ENCODE measurements around the gene PPP6R3.
"Not testable (repeated sequence)": the region's sequence is repeated elsewhere in the genome, so short reads cannot be mapped to it uniquely, and the experiment has no call there.

The PPP6R3 gene

DNA sequence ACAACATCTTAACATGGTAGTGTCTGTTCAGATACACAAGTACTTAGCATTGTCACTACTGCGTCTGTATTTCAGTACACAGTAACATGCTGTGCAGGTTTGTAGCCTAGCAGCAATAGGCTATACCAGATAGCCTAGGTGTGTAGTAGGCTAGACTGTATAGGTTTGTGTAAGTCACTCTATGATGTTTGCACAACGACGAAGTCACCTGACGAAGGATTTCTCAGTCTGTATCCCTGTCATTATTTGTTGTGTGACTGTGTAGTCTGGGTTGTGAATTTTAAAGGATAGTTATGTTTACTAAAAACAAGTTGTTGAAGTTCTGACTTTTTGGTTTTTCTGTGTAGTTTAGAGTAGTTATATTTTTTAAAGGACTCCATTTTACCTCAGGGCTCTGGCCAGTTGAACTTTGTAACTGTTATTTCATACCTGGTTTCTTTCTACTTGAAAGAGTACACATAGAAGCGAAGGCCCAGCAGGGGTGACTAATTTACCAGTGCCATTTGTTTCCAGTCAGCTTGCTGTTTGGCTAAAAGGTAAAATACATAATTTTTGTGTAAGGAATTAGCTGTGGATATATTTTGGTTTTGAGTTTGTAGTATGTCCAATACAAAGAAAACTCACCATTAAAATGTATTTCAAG lies 72.3 kb downstream of the PPP6R3 start:
- DNase-seq, result no peak

DNA sequence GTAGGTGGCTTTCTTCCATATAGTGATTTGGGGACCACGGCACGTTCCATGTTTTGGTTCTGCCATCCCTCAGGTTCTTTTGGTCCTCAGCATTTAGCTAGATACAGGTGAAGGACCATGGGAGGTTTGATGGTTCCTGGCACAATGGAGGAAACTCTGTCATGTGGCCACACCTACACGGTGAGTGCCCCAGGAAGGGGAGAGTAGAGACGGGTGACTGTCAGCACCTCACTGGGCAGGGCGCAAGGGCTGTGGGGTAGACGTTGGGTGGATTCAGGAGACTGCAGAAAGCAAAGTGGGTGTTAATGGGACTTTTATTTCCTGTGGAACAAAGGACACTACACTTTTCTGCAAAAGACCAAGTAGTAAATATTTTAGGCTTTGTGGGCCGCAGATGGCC lies 73.4 kb downstream of the PPP6R3 start:
- DNase-seq, result no peak

DNA sequence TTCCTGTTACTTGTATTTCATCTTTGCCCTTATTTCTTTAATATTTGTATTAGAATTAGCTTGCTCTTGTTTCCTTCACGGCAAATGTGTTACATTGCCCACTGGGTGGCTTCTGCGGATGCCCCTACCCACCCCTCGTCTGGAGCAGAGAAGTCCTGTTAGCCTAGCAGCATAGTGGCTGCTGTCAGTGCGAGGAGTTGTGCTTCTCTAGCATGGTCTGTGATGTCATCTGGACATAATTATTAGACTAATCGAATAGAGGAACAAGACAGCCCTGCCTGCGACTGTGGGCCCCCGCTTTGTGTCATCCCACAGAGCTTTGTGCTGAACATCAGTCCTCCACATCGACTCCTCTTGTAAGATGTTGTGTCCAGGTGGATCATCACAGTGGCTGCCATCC lies 74.5 kb downstream of the PPP6R3 start:
- no peak for DNase-seq

DNA sequence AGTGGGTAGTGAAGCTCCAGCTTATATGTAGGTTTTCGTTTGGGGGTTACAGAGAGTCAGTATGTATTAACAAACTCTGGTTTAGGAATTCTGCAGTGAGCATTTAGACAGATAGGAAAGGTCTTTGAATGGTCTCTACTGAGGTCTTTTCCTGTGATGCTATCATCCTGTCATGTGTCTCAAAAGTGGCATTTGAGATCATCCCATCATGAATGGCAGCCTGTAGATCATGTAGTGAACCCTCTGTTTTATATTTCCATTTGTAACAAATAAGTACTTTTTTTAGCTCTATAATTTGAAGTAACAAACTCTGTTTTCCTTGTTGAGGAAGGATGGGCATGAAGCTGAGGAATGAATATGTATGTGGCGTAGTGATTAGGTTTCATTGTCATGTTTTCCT lies 76.2 kb downstream of the PPP6R3 start:
- no peak for DNase-seq

DNA sequence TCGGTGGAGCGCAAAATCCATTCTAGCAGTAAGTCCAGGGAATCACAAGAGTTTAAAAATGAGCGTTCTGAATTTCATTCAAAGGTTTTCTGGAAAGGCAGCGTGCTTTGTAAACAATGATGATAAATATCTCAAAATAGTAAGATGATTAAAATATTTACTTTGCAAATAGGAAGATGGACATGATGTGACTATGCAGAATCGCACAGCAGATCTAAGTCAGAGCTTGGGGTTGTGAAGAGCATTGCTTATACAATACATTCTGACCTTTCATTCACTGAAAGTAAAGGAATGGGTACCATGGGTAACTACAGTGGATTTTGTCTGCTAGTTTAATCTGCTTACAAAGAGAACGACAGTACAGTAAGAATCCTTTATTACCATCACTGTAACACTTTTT lies 77.5 kb downstream of the PPP6R3 start:
- no peak for DNase-seq

DNA sequence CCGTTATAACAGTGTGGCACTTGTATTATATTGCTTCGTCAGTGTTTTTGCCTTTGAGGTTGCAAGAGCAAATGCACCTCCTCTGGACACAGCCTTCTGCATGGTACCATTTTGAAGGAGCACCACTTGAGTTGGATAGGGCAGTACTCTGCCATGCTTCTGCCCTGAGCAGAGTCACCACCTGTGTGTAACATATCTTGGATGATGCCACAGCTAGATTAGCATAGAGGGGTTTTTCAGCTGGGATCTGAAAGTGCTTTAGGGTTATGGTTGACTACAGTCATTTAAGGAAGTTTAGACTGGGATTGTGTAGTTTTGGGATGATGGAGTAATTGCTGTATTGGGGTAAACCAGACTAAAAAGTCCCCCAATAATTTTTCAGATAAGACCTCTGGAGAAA lies 78.8 kb downstream of the PPP6R3 start:
- no peak for DNase-seq

DNA sequence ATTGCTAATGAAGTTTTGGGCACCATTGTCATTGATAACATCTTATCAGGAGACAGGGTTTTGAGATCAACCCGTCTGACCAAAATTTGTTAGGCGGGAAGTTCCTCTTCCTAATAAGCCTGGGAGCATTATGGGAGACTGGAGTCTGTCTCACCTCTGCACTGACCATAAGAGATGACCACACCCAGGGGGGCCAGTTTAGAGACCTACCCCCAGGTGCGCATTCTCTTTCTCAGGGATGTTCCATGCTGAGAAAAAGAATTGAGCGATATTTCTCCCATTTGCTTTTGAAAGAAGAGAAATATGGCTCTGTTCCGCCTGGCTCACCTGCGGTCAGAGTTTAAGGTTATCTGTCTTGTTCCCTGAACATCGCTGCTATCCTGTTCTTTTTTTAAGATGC lies 80.0 kb downstream of the PPP6R3 start:
- not testable (repeated sequence) for DNase-seq

DNA sequence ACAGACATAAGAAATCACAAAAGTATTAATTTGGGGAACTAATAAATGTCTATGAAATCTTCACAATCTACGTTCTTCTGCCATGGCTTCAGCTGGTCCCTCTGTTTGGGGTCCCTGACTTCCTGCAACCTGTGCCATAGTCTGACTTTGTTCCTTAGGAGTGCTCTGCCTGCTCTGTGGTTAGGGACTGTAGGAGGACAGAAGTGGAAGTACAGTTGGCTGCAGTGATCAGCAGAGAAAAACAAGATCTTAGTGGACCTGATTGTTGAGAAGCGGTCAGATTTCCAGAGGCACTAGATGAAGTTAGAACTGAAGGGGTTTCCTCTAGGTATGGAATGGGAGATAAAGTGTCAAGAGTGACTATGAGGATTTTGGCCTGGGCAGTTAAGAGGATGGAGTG lies 80.6 kb downstream of the PPP6R3 start:
- no peak for DNase-seq

DNA sequence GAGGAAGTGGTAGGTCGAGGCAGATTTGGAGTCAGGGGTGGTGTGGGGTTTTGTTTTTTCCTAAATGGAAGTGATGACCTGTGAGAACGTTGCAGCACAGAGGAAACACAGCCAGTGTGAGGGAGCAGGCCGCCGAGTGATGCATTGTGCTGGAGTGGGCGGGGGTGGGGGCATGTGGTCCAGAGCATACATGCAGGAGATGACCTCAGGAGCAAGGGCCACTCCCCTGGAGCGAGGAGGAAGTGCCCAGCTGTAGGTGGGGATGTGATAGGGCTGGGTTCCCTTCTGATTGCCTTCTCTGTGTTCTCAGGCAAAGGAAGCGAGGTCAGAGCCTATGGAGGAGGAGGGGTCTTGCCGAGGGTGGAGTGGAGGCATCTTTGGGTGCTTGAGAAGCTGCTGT lies 81.4 kb downstream of the PPP6R3 start:
- DNase-seq, result no peak

DNA sequence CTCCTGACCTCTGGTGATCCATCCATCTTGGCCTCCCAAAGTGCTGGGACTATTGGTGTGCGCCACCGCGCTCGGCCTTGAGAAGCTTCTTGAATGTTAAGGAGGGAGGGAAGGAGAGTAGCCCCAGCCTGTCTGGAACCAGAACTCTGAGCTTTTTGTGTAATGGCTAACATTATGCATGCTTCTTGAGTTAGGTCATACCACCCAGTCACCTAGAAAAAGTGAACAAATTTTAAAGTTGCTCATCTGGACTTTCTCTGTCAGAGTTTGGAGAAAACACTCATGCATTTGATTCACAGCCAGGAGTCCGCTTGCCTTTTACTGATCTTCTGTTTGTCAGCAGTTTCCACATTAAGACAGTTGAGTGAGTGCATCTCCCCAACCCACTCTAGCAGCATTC lies 82.1 kb downstream of the PPP6R3 start:
- no peak for DNase-seq

DNA sequence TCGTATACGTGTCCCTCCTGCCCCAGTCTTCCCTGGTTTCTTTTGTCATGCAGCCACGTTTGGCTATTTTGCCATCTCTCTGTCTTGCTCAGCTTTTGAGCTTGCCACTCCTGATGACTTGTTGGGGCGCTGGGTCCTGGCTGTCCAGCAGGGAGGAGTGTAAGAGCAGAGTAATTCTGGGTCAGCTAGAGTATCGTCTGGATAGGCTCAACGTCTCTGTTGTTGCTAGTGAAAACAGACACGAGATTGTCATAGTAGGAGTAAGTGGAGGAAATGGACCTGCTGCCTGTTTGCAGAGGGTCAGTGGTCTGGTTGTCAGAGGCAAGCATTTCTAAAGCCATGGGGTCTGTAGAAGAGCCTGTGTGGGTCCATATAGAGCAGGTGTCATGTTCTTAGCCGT lies 83.0 kb downstream of the PPP6R3 start:
- no peak for DNase-seq

DNA sequence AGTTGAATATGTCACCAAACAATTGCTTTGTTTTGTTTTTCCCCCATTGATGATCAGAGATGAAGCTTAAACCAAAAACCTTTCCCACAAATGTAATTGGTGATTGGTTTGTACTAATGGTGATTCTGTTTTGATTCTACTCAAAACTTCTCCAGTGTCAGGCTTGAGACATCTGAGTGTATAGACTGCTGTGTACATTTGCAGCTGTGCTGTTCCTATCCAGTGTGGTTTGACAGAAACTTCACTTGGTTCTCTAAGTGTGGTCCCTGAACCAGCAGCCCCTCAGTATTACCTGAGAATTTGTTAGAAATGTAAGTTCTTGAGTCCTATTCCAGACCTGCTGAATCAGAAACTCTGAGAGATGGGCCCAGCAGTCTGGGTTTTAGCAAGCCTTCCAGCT lies 84.8 kb downstream of the PPP6R3 start:
- DNase-seq, result no peak

DNA sequence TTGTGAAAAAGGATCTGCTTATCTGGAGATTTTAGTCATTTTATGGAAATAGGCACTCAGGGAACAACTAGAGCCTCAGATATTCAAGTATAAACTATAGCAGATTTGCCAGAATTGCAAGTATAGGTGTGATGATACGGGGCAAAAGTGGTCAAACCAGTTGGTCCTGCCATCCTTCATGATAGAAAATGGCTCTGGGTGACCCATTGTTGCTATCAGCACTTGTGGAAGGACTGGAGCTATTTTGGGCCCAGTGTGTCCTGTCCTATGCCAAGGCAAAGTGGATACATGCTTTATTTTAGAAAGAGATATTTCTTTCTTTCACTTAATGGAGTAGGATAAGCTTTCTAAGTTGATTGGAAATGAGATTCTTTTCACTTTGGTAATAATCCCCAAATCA lies 85.2 kb downstream of the PPP6R3 start:
- DNase-seq, result no peak

DNA sequence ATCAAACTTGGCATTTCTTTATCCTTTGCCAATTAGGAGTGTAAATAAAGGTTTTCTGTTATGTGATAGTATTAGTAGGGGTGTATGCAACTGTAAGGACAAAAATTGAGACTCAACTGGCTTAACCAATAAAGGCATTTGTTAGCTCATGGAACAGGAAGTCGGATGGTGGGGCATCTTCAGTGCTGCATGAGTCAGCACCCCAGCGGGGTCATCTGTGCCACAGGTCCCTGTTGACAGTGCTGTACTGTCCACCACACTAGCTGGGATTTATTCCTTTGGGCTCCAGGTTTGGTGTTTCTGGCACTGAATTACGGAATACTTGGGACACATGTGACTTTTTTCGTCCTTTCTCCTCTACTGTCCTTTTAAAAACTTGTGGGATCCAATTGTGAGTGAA lies 86.0 kb downstream of the PPP6R3 start:
- no peak for DNase-seq

DNA sequence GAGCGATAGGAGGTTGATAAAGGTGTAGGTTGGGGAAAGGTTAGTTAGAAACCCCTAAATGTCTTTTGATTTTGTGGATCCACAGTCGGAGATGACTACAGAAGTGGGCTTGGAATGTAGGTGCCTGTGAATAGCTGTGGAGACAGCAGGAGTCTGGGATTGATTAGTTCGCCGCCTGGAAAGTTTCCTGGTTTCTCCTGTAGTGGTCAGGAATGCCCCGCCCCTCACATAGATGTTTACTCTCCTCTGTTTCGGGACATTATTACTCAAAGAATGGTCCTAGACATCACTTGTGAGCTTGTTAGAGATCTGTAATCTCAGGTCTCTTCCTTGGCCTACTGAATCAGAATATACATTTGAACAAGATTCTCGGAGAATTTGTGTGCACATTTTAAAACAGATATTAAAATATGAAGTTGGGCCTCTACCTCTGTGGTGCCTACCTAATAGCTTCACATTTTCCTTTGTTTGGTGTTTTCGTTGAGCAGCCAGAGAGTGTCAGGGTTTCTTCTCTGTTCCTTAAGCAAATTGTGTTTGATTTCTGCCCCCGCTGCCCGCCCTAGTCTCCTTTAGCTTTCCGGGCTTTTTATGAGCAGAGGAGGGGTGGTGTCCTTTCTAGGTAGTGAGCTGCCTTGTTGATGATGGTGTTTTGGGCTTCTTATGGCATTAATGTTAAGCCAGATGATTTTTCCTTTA lies 89.4 kb downstream of the PPP6R3 start:
- no peak for DNase-seq

DNA sequence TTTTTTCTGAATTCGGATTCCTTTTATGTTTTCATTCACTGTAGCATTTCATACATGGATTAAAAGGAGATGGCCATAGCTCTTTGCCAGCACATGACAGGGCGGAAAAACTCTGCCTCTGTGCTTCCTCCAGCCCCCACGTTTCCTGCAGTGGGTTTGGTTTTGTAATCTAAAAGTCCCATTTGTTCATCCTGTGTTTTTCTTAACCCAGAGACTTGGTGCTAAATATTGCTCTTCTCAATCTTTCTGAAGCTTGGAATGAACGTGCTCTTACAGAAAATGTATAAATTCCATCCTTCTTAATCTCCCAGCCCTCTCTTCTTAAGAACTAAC lies 89.9 kb downstream of the PPP6R3 start:
- DNase-seq, result no peak

DNA sequence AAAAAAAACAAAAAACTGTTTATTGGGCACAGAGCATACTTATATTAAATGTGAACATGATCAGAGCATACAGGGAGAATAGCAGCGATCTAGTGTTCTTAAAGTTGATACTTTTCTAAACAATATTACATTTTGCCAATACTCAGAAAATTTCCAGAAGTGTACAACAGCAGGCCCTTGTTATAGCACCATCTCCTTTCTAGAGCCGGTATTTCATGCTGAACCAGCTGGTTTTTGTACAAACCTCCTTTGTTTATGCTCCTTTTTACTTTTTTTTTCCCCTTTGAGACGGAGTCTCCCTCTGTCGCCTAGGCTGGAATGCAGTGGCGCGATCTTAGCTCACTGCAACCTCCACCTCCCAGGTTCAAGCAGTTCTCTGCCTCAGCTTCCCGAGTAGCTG lies 90.7 kb downstream of the PPP6R3 start:
- DNase-seq, result no peak

DNA sequence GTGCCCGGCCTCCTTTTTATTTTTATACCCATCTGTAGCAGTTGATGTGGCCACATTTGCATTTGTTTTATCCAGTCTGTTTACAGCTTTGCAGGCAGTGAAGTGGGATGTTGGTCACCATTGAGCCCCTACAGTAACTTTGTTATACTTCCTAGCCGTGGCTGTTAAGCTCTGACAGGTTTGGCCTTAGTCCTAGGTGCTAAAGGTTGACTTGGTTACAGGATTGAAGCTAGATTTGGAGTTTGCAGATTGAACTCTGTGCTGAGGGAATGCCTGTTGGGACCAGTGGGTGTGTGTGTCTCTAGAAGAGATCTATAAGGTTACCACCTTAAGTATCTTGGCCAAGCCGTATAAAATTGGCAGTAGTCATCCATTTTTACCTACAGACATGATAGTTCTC lies 91.2 kb downstream of the PPP6R3 start:
- DNase-seq, result no peak

DNA sequence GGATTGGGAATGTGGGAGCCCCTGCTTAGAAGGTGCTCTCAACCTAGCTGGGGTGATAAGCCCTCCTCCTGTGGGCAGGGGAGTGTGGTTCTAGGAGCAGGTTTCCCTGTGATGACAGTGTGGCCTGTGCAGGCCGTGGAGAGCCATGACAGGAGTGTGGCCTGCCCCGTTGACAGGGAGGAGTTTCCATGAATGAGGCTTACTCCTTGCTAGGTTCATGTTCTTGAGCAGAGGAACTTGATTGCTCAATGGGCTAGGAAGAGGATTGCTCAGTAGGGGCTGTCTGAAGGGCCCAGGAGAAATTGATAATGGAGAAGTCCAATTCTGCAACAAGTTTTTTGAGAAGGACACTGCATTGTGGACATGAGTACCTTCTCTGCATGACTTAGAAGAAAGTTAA lies 92.0 kb downstream of the PPP6R3 start:
- no peak for DNase-seq

DNA sequence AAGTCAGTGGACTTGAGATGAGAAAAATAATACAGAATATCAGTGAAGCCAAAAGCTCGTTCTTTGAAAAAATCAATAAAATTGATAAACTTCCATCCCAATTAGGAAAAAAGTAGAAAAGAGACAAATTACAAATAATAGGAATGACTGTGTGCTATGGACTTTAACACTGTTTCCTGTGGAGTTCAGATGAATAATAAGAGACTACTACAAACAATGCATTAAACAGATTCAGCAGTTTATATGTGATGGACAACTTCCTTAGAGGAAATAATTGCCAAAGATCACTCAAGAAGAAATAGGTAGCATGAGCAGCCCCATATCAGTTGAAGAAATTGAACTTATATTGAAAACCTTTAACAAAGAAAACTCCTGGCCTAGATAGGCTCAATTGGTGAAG lies 99.7 kb downstream of the PPP6R3 start:
- no peak for DNase-seq

DNA sequence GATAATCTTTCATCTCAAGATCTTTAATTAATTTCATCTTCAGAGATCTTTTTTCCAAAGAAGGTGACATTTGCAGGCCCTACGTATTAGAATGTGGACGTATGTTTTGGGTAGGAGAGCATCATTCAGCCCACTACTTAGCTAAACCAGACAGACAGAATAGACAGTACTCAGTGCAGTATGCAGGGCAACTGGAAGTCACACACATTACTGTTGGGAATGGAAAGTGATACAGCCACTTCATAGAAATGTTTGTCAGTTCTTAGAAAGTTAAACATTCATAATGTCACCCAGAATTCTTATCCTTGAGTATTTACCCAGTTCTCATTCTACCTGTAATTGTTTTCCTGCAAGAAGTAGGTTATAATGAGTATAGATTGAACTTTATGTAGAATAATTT lies 102.9 kb downstream of the PPP6R3 start:
- DNase-seq, result no peak

DNA sequence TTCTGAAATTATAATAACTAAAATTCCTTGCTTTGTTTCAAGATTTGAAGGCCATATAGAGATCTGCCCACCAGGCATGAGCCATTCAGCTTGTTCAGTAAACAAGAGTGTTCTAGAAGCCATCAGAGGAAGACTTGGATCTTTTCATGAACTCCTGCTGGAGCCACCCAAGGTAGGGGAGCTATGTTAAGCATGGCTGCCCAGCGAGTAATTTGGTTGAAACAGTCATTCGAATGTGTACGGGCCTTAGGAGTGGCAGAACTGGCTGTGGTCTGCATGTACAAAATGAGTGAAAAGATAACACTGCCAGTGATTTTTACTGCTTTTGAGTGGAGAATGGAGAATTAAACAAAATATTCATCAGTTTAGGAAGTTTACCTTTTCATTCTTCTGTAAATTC lies 103.7 kb downstream of the PPP6R3 start:
- no peak for DNase-seq

DNA sequence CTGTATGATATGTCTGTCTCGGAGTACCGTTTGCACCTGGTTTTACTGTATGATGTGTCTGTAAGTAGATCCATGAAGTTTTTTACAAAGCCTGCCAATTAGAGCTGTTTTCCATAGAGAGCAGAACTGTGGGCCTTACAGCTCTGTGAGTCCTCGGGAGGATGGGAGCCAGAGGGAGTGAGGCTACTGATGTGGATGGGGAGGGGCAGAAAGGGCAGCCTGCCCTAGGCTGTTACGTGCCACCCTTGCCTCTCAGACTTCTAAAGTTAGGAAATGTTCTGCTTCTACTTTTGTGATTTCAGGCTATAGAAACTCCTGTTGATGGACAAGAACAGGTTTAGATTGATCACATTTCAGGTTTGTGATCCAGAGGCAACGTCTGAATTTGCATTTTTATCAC lies 105.2 kb downstream of the PPP6R3 start:
- DNase-seq, result no peak

DNA sequence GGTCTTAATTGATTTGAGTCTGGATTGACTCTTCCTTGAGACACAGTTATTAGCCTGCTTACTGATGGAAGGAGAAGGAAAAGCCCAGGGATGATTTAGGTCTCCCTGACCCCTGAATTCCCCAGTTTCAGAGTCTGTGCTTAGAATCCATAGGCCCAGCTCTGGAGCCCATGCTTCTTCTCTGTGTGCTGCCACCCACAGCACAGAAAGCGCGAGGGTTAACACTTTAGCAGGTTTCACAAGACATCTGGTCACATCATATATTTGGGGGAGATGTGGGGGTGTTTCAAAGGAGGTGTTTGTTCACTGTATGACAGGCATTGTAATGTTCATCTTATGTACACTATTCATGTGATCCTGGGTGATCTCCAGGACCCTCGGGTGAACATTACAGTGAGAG lies 107.0 kb downstream of the PPP6R3 start:
- no peak for DNase-seq

DNA sequence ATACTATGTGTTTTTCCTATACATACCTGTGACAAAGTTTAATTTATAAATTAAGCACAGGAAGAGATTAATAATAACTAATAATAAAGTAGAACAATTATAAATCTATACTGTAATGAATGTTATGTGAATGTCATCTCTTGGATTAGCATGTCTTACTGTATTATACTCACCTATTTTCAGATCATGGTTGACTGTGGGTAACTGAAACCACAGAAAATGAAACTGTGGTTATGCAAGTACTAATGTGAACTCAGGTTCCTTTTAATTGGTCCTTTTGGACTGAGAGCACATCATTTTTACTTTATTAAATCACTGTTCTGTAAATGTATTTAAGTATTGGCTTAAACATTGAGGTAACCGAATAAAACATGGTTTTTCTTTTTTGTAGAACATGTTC lies 108.8 kb downstream of the PPP6R3 start:
- no peak for DNase-seq

All from NCI-H1105 (cell line).